Common myeloid progenitor, CD34-positive (primary cell): Measurements from ENCODE around the gene HMCN2.

Source experiments
- CTCF ChIA-PET: fragments of 350-600 bp; sonication (Branson Sonifier 250); formaldehyde crosslinking; loops from one replicate; lab custom pipeline; 2021; ENCODE audit warnings: antibody characterized with exemption; lab: Charles Lee
- POLR2A ChIA-PET: fragments of 350-600 bp; sonication (Branson Sonifier 250); formaldehyde crosslinking; loops from one replicate; lab custom pipeline; 2021; ENCODE audit warnings: antibody characterized with exemption; lab: Charles Lee
- DNase-seq, 3 donors: peaks; one replicate each; pipeline versions ENCODE4 v3.0.0 to v3.0.0-alpha.2; 2013
- H3K27ac ChIP-seq, 2 experiments: 1 replicate in 1 of 2; 2 replicates in 1 of 2; pipeline ENCODE4 v1.7.0; 2013; ENCODE audit warnings: inconsistent platforms in 2 of 2, low read length in 2 of 2, mild to moderate bottlenecking in 2 of 2, low read depth in 1 of 2, moderate library complexity in 1 of 2; ENCODE audit not compliant: severe bottlenecking in 2 of 2, insufficient read depth in 1 of 2, poor library complexity in 1 of 2
- H3K27me3 ChIP-seq, 5 experiments: replicated peaks in 2 of 5; 1 replicate in 3 of 5; 2 replicates in 2 of 5; pipeline versions ENCODE4 v1.6.1 to v1.7.0; 2013; ENCODE audit warnings: low read length in 4 of 5, mild to moderate bottlenecking in 2 of 5, moderate library complexity in 2 of 5, inconsistent platforms in 1 of 5; ENCODE audit not compliant: insufficient read depth in 5 of 5, control insufficient read depth in 4 of 5
- H3K36me3 ChIP-seq, 4 experiments: 1 replicate in 2 of 4; 2 replicates in 2 of 4; pipeline versions ENCODE4 v1.6.1 to v1.7.0; 2013; ENCODE audit warnings: low read length in 3 of 4, control low read depth in 1 of 4, mild to moderate bottlenecking in 1 of 4; ENCODE audit not compliant: control insufficient read depth in 4 of 4, insufficient read depth in 4 of 4
- H3K4me1 ChIP-seq, 4 experiments: 1 replicate in 3 of 4; 2 replicates in 1 of 4; pipeline versions ENCODE4 v1.6.1 to v1.7.1; 2013; ENCODE audit warnings: low read length in 3 of 4, mild to moderate bottlenecking in 3 of 4, control low read depth in 1 of 4, inconsistent platforms in 1 of 4, moderate library complexity in 1 of 4; ENCODE audit not compliant: control insufficient read depth in 4 of 4, insufficient read depth in 4 of 4; ENCODE audit errors: control extremely low read depth in 1 of 4
- H3K4me3 ChIP-seq, 7 experiments: 1 replicate in 4 of 7; 2 replicates in 3 of 7; pipeline versions ENCODE4 v1.5.1 to v1.7.0; 2013; ENCODE audit warnings: mild to moderate bottlenecking in 7 of 7, low read length in 6 of 7, moderate library complexity in 6 of 7, inconsistent platforms in 2 of 7, low read depth in 2 of 7, control low read depth in 1 of 7; ENCODE audit not compliant: insufficient read depth in 4 of 7, control insufficient read depth in 1 of 7; ENCODE audit errors: extremely low read depth in 1 of 7
- H3K9me3 ChIP-seq, 5 experiments: 1 replicate in 4 of 5; 2 replicates in 1 of 5; pipeline versions ENCODE4 v1.6.1 to v1.7.1; 2013; ENCODE audit warnings: low read length in 4 of 5, mild to moderate bottlenecking in 2 of 5, inconsistent platforms in 1 of 5, low read depth in 1 of 5, moderate library complexity in 1 of 5; ENCODE audit not compliant: control insufficient read depth in 4 of 5, insufficient read depth in 2 of 5; ENCODE audit errors: control extremely low read depth in 1 of 5
- WGBS: methylation state at CpG from one replicate; pipeline ENCODE4 v1.1.5; 2013; ENCODE audit not compliant: insufficient coverage; 5-methylcytosine and 5-hydroxymethylcytosine counted together

Gene HMCN2

DNA sequence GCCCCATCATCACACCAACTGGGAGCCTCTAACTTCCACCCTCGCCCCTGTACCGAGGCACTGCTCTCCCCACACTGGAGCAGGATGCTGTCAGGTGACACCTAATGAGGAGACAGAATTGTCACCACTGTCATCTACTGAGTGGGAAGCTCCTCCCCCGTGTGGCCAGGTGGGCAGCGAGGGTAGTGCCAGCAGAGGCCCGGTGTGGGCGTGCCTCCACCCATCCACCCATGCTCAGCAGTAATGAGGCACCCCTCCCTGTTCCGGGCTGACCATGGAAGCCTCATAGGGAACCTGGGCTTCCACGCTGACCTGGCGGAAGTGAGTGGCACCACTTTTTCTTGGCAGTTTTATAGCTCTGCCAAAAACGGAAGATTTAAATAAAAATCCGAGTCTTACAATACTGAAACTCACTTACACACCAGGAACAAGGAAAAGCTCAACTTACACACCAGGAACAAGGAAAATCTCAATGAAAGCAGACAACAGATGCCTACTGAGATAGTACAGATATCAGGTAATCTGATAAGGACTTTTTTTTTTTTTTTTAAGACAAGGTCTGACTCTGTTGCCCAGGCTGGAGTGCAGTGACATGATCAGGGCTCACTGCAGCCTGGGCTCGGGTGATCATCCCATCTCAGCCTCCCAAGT is 148.6 kb downstream of the HMCN2 start:
- ChIA-PET POLR2A (no interaction called here), CTCF (no interaction called here)
- peaks cover 0 to 8% (median 2%) of the 10 kb centered on the region in 5 experiments for H3K27me3 ChIP-seq
- H3K27ac ChIP-seq, result no peak overlapping the region
- DNase-seq, result no peak
- WGBS, result 97% methylated on average over 10 of the region's 12 CpGs
- no peaks in the 10 kb centered on the region for H3K36me3 ChIP-seq
- no peak overlapping the region for H3K4me3 ChIP-seq
- H3K4me1 ChIP-seq, result no peaks in the 10 kb centered on the region
- H3K9me3 ChIP-seq, result no peaks in the 10 kb centered on the region

DNA sequence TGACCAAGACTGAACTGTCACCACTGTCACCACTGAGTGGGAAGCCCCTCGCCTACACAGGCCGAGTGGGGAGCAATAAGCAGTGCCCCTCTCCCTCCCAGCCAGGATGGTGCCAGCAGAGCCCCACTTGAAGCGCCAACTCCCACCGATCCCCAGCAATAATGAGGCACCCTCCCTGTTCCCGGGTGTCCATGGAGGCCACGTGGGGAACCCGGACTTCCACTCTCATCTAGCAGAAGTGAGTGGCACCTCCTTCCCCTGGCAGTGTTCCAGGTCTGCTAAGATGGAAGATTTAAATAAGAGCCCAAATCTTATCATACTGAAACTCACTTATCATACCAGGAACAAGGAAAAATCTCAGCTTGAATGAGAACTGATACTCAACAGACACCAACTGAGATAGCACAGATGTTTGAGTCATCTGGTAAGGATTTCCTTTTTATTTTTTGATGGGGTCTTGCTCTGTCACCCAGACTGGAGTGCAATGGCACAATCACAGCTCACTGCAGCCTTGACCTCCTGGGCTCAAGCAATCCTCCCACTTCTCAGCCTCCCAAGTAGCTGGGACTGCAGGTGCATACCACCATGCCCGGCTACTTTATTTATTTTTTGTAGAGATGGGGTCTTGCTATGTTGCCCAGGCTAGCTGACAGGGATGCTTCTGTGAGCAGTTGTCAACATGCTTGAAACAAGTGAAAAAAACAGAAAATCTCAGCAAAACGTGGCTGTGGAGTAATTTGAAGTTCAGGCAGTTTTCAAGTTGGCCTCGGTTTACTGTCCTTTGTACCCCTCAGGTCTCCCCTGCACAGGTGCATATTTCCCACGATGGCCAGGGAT is 149.6 kb downstream of the HMCN2 start:
- no peak for DNase-seq
- CTCF ChIA-PET, result no interaction called here

DNA sequence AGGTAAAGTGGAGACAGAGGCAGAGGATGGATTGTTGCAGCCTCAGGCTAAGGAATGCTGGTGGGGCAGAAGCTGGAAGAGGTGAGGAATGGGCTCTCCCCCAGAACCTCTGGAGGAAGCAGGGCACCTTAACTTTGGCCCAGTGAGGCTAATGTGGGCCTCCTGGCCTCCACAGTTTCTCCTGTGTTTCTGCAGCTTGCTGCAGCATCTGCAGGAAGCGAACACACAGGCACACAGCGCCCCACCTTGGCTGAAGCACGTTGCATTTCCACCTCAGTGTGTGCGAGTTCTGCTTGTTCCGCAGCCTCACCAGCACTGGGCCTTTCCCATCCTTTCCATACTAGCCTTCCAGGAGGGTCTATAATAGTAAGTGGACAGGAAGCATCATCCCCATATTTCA is 152.0 kb downstream of the HMCN2 start:
- CTCF ChIA-PET, result no interaction called here
- no peak overlapping the region for H3K27ac ChIP-seq
- POLR2A ChIA-PET, result no interaction called here
- no peak for DNase-seq
- H3K36me3 ChIP-seq, result no peaks in the 10 kb centered on the region
- H3K4me3 ChIP-seq, result no peak overlapping the region
- H3K9me3 ChIP-seq, result peaks cover 0 to 2% (median 0%) of the 10 kb centered on the region in 5 experiments
- H3K4me1 ChIP-seq, result no peaks in the 10 kb centered on the region
- WGBS, result 85% methylated on average over 4 of the region's 5 CpGs
- peaks cover 0 to 18% (median 5%) of the 10 kb centered on the region in 5 experiments for H3K27me3 ChIP-seq

More for the DNA sequence above, 149.6 kb downstream of the HMCN2 start:
- H3K27me3 ChIP-seq, result peaks cover 0 to 10% (median 2%) of the 10 kb centered on the region in 5 experiments
- 91% methylated on average over 7 of the region's 11 CpGs for WGBS
- peaks cover 0 to 2% (median 0%) of the 10 kb centered on the region in 5 experiments for H3K9me3 ChIP-seq
- no peak overlapping the region for H3K27ac ChIP-seq
- no peaks in the 10 kb centered on the region for H3K4me1 ChIP-seq
- H3K4me3 ChIP-seq, result no peak overlapping the region
- POLR2A ChIA-PET, result no interaction called here
- no peaks in the 10 kb centered on the region for H3K36me3 ChIP-seq

DNA sequence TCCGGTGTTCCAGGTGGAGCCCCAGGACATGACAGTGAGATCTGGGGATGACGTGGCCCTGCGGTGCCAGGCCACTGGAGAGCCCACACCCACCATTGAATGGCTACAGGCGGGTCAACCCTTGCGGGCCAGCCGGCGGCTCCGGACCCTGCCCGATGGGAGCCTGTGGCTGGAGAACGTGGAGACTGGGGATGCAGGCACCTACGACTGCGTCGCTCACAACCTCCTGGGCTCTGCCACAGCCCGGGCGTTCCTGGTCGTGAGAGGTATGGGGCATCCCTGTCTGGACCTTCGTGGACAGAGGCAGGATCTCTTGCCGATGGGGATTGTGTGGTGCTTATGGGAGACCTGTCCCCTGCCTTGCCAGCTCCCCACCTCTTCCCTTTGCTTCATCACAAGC is 153.2 kb downstream of the HMCN2 start:
- CTCF ChIA-PET, result no interaction called here
- H3K27me3 ChIP-seq, result peaks cover 0 to 18% (median 7%) of the 10 kb centered on the region in 5 experiments
- WGBS, result 98% methylated on average over 16 of the region's 18 CpGs
- no peak for DNase-seq
- no peak overlapping the region for H3K4me3 ChIP-seq
- H3K27ac ChIP-seq, result no peak overlapping the region
- H3K4me1 ChIP-seq, result no peaks in the 10 kb centered on the region
- POLR2A ChIA-PET, result no interaction called here
- H3K9me3 ChIP-seq, result peaks cover 0 to 2% (median 0%) of the 10 kb centered on the region in 5 experiments
- no peaks in the 10 kb centered on the region for H3K36me3 ChIP-seq

DNA sequence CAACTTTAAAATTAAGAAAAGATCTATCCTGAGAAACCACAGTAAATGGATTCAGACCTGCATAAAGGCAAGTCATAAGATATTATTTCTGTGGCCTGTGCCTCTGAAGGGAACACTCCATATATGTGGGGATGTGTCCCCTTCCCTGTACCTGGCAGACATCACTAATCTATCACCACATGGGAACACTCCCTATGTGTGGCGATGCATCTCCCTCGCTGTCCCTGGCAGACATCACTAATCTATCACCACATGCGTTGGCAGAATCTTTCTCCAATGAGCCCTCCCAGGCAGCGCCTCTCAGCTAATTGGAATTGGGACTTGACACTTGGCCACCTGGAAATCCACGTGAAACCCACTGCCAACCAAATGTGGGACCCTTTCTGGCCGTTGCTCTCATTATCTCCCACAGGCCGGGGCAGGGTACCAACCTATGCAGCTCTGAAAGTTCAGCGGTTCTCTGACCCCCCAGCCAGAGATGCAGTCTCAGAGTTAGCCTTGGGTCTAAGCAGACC is 154.0 kb downstream of the HMCN2 start:
- H3K9me3 ChIP-seq, result peaks cover 0 to 2% (median 0%) of the 10 kb centered on the region in 5 experiments
- H3K36me3 ChIP-seq, result no peaks in the 10 kb centered on the region
- 100% methylated on average over 7 of the region's 8 CpGs for WGBS
- DNase-seq, result no peak
- CTCF ChIA-PET, result no interaction called here
- no peak overlapping the region for H3K27ac ChIP-seq
- POLR2A ChIA-PET, result no interaction called here
- H3K27me3 ChIP-seq, result peaks cover 0 to 16% (median 7%) of the 10 kb centered on the region in 5 experiments
- no peaks in the 10 kb centered on the region for H3K4me1 ChIP-seq
- H3K4me3 ChIP-seq, result no peak overlapping the region

DNA sequence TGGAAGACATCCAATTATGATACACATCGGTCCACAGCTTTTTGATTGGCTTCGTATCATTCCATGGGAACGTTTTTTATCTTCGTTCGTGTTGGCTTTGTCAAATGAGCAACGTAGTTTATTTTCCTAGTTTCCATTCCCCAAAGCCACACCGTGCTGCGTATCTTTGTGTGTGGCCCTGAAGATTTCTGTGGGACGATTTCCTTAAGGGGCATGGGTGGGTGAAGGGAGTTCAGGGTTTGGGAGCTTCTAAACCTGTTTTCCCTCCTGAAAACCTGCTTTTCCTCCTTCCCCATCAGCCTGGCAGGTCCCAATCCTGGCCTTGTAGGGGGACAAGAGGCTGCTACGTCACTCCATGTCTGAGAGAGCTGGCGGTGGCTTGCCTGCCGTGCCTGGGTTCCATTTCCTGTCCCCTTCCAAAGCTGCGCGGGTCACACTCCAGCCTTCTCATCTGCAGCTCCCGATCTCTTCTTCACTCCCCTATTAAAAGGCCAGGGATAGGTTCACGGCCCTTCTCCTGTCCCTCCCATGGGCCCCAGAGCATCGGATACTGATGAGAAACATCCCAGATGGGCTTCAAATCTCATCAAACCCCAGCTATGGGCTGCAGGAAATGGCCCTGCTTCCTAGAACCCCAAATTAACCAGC is 155.7 kb downstream of the HMCN2 start:
- peaks cover 0 to 21% (median 7%) of the 10 kb centered on the region in 5 experiments for H3K27me3 ChIP-seq
- CTCF ChIA-PET, result no interaction called here
- POLR2A ChIA-PET, result no interaction called here
- WGBS, result 69% methylated on average over 14 of the region's 17 CpGs
- no peaks in the 10 kb centered on the region for H3K4me1 ChIP-seq
- no peak overlapping the region for H3K27ac ChIP-seq
- DNase-seq, result no peak
- peaks cover 0 to 2% (median 0%) of the 10 kb centered on the region in 5 experiments for H3K9me3 ChIP-seq
- no peaks in the 10 kb centered on the region for H3K36me3 ChIP-seq
- no peak overlapping the region for H3K4me3 ChIP-seq
